Activated CD4-positive, alpha-beta T cell treated with anti-CD3 and anti-CD28 coated beads for 4 hours (primary cell): ENCODE results near the gene ATP6AP2.
"Not testable (repeated sequence)": the region's sequence is repeated elsewhere in the genome, so short reads cannot be mapped to it uniquely, and the experiment has no call there.

Experiments
- DNase-seq, 2 donors: peaks; one replicate each; pipeline ENCODE4 v3.0.0-alpha.2; 2020

The ATP6AP2 gene

GRCh38 chrX:40580537-40581335, at the start of gene ATP6AP2:
TSS of gene ATP6AP2 (plus strand) at chrX:40580970. CDS start at chrX:40581066, 96 bp downstream.
- DNase-seq, result peak; percentile 84 to 87

- DNase-seq, result no peak
Measured at GRCh38 chrX:40531056-40531826, 49.5 kb upstream of the ATP6AP2 start.

- DNase-seq, result no peak
Measured at GRCh38 chrX:40537310-40537709, 43.5 kb upstream of the ATP6AP2 start.

GRCh38 chrX:40538406-40538805, 42.4 kb upstream of the ATP6AP2 start:
- no peak for DNase-seq

- DNase-seq, result peak; percentile 57 to 60
Measured at GRCh38 chrX:40539214-40540142, 41.3 kb upstream of the ATP6AP2 start.

- DNase-seq, result no peak
Measured at GRCh38 chrX:40542208-40542607, 38.6 kb upstream of the ATP6AP2 start.

- DNase-seq, result no peak
Measured at GRCh38 chrX:40542972-40543371, 37.8 kb upstream of the ATP6AP2 start.

- DNase-seq, result peak in 1 of 2 donors; percentile 34
Measured at GRCh38 chrX:40543661-40544328, 37.0 kb upstream of the ATP6AP2 start.

GRCh38 chrX:40544343-40545266, 36.2 kb upstream of the ATP6AP2 start:
- no peak for DNase-seq

GRCh38 chrX:40546870-40547269, 33.9 kb upstream of the ATP6AP2 start:
- no peak for DNase-seq

- DNase-seq, result no peak
Measured at GRCh38 chrX:40550066-40550465, 30.7 kb upstream of the ATP6AP2 start.

GRCh38 chrX:40552768-40553167, 28.0 kb upstream of the ATP6AP2 start:
- no peak for DNase-seq

GRCh38 chrX:40558590-40558989, 22.2 kb upstream of the ATP6AP2 start:
- DNase-seq, result no peak

GRCh38 chrX:40563784-40564183, 17.0 kb upstream of the ATP6AP2 start:
- no peak for DNase-seq

GRCh38 chrX:40564447-40564846, 16.3 kb upstream of the ATP6AP2 start:
- DNase-seq, result no peak

GRCh38 chrX:40570346-40571093, 10.2 kb upstream of the ATP6AP2 start:
- DNase-seq, result peak in 1 of 2 donors; percentile 15

GRCh38 chrX:40571164-40571563, 9.6 kb upstream of the ATP6AP2 start:
- DNase-seq, result peak; percentile 30 to 40

- no peak for DNase-seq
Measured at GRCh38 chrX:40571600-40571999, 9.2 kb upstream of the ATP6AP2 start.

GRCh38 chrX:40573763-40574162, 7.0 kb upstream of the ATP6AP2 start:
- peak; percentile 16 to 27 for DNase-seq

- not testable (repeated sequence) for DNase-seq
Measured at GRCh38 chrX:40575411-40575810, 5.4 kb upstream of the ATP6AP2 start.
